H1 (cell line): ENCODE data around the gene SP1. TPM values are rescaled to one million over a fixed set of nuclear protein-coding genes. Genes with fewer than 3 reads are reported as not detected.

Source experiments
- CTCF ChIA-PET: fragments of 300-600 bp; sonication (Branson Sonifier 250); formaldehyde crosslinking; loops from one replicate; lab custom pipeline; 2021; ENCODE audit not compliant: partially characterized antibody; lab: Charles Lee
- POLR2A ChIA-PET: fragments of 300-600 bp; sonication (Branson Sonifier 250); formaldehyde crosslinking; loops from one replicate; lab custom pipeline; 2021; ENCODE audit warnings: inconsistent platforms; ENCODE audit not compliant: partially characterized antibody; lab: Charles Lee
- DNase-seq, 2 experiments: peaks; one replicate each; pipeline versions ENCODE4 v3.0.0 to v3.0.0-alpha.2; 2010 to 2022; ENCODE audit warnings: low spot score in 2 of 2, low read depth in 1 of 2, mixed read lengths in 1 of 2
- FAIRE-seq: peaks from 2 replicates; lab custom pipeline; 2011; peaks lifted over from hg19 to GRCh38; lab: Jason Lieb, UNC
- H2AFZ ChIP-seq: 2 replicates; pipeline ENCODE4 v1.8.1; 2012; ENCODE audit warnings: low read length, inconsistent platforms
- H2AK5ac ChIP-seq: 2 replicates; pipeline ENCODE4 v1.6.1; 2013; ENCODE audit warnings: low read depth, low read length
- H2BK120ac ChIP-seq: replicated peaks from 2 replicates; pipeline ENCODE3; 2013; ENCODE audit warnings: low read depth, low read length, inconsistent platforms
- H2BK12ac ChIP-seq: 2 replicates; pipeline ENCODE4 v1.6.1; 2013; ENCODE audit warnings: low read depth, low read length
- H2BK15ac ChIP-seq: 2 replicates; pipeline ENCODE4 v1.6.1; 2013; ENCODE audit warnings: low read length
- H2BK20ac ChIP-seq: 2 replicates; pipeline ENCODE4 v1.6.1; 2013; ENCODE audit warnings: low read length
- H2BK5ac ChIP-seq: 2 replicates; pipeline ENCODE4 v1.6.1; 2013; ENCODE audit warnings: low read depth, low read length
- H3K14ac ChIP-seq: 2 replicates; pipeline ENCODE4 v1.6.1; 2013; ENCODE audit warnings: inconsistent platforms; ENCODE audit not compliant: insufficient read length
- H3K18ac ChIP-seq: 2 replicates; pipeline ENCODE4 v1.6.1; 2013; ENCODE audit warnings: low read length; ENCODE audit errors: extremely low read depth
- H3K23ac ChIP-seq: 2 replicates; pipeline ENCODE4 v1.6.1; 2013; ENCODE audit warnings: inconsistent platforms; ENCODE audit not compliant: insufficient read length
- H3K23me2 ChIP-seq: 2 replicates; pipeline ENCODE4 v1.6.1; 2013; ENCODE audit warnings: low read depth, low read length
- H3K27ac ChIP-seq: 2 replicates; pipeline ENCODE4 v1.6.1; 2011; ENCODE audit warnings: low read depth, low read length, inconsistent platforms
- H3K27me3 ChIP-seq, 4 experiments: replicated peaks in 1 of 4; 1 replicate in 1 of 4; 2 replicates in 3 of 4; pipeline versions ENCODE4 v1.6.1 to v1.8.1; 2011 to 2013; ENCODE audit warnings: low read length in 3 of 4, mild to moderate bottlenecking in 3 of 4, inconsistent platforms in 2 of 4, mixed read lengths in 2 of 4, moderate library complexity in 1 of 4; ENCODE audit not compliant: control insufficient read depth in 3 of 4, insufficient read depth in 3 of 4; ENCODE audit errors: extremely low read depth in 1 of 4
- H3K36me3 ChIP-seq, 4 experiments: 2 replicates each; pipeline versions ENCODE4 v1.6.1 to v1.8.1; 2011 to 2013; ENCODE audit warnings: mild to moderate bottlenecking in 4 of 4, low read length in 3 of 4, moderate library complexity in 2 of 4, control low read depth in 1 of 4, inconsistent platforms in 1 of 4; ENCODE audit not compliant: insufficient read depth in 4 of 4, control insufficient read depth in 2 of 4
- H3K4ac ChIP-seq: replicated peaks from 2 replicates; pipeline ENCODE3; 2013; ENCODE audit warnings: low read length, low read depth, mixed read lengths, inconsistent platforms; ENCODE audit not compliant: insufficient read length
- H3K4me1 ChIP-seq, 4 experiments: replicated peaks in 1 of 4; 1 replicate in 1 of 4; 2 replicates in 3 of 4; pipeline versions ENCODE4 v1.6.1 to v1.8.1; 2011 to 2013; ENCODE audit warnings: low read length in 3 of 4, inconsistent platforms in 2 of 4, mixed read lengths in 1 of 4; ENCODE audit not compliant: insufficient read depth in 4 of 4, control insufficient read depth in 3 of 4
- H3K4me2 ChIP-seq, 2 experiments: 2 replicates each; pipeline versions ENCODE4 v1.6.1 to v1.8.1; 2011 to 2013; ENCODE audit warnings: low read depth in 2 of 2, low read length in 2 of 2, control low read depth in 1 of 2, inconsistent platforms in 1 of 2, mild to moderate bottlenecking in 1 of 2; ENCODE audit not compliant: insufficient read depth in 1 of 2
- H3K4me3 ChIP-seq, 4 experiments: fragments of 200-600, 300-600 bp in 1 of 4; sonication (generic), shearing (Covaris generic), sonication (Bioruptor Twin) in 1 of 4; 2 replicates each; pipeline versions ENCODE4 v1.5.1 to v1.8.1; 2011 to 2016; ENCODE audit warnings: low read length in 4 of 4, low read depth in 3 of 4, control low read depth in 2 of 4, inconsistent platforms in 2 of 4, mild to moderate bottlenecking in 2 of 4, mixed read lengths in 1 of 4, moderate library complexity in 1 of 4; ENCODE audit not compliant: insufficient read depth in 2 of 4; ENCODE audit errors: extremely low read depth in 1 of 4
- H3K56ac ChIP-seq: replicated peaks from 2 replicates; pipeline ENCODE3; 2013; ENCODE audit warnings: low read depth, mild to moderate bottlenecking, mixed read lengths, low read length, inconsistent platforms; ENCODE audit not compliant: insufficient read length
- H3K79me1 ChIP-seq: 2 replicates; pipeline ENCODE4 v1.6.1; 2013; ENCODE audit warnings: low read depth, low read length, control low read depth
- H3K79me2 ChIP-seq, 2 experiments: 2 replicates each; pipeline versions ENCODE4 v1.6.1 to v1.8.1; 2012 to 2013; ENCODE audit warnings: low read length in 2 of 2, mild to moderate bottlenecking in 2 of 2, inconsistent platforms in 1 of 2; ENCODE audit not compliant: insufficient read depth in 2 of 2, control insufficient read depth in 1 of 2
- H3K9ac ChIP-seq, 4 experiments: replicated peaks in 1 of 4; 1 replicate in 1 of 4; 2 replicates in 3 of 4; pipeline versions ENCODE4 v1.6.1 to v1.8.1; 2011 to 2013; ENCODE audit warnings: low read depth in 3 of 4, low read length in 3 of 4, control low read depth in 2 of 4, mild to moderate bottlenecking in 2 of 4, moderate library complexity in 2 of 4, inconsistent platforms in 1 of 4; ENCODE audit errors: extremely low read depth in 1 of 4
- H3K9me3 ChIP-seq, 2 experiments: 2 replicates each; pipeline versions ENCODE4 v1.6.1 to v1.8.1; 2012 to 2013; ENCODE audit warnings: mild to moderate bottlenecking in 2 of 2, moderate library complexity in 2 of 2, control low read depth in 1 of 2, inconsistent platforms in 1 of 2, low read depth in 1 of 2, low read length in 1 of 2, mixed read lengths in 1 of 2; ENCODE audit not compliant: insufficient read depth in 2 of 2
- H4K20me1 ChIP-seq, 2 experiments: replicated peaks in 1 of 2; 2 replicates each; pipeline versions ENCODE3 to v1.8.1; 2011 to 2013; ENCODE audit warnings: inconsistent platforms in 2 of 2, low read length in 2 of 2, mild to moderate bottlenecking in 1 of 2; ENCODE audit not compliant: insufficient read depth in 2 of 2, control insufficient read depth in 1 of 2
- H4K5ac ChIP-seq: 2 replicates; pipeline ENCODE4 v1.6.1; 2013; ENCODE audit warnings: low read length, low read depth, mixed read lengths, inconsistent platforms; ENCODE audit not compliant: insufficient read length
- H4K8ac ChIP-seq: 2 replicates; pipeline ENCODE4 v1.8.0; 2013; ENCODE audit warnings: mild to moderate bottlenecking, moderate library complexity, low read length, inconsistent platforms; ENCODE audit not compliant: insufficient read depth; ENCODE audit errors: extremely low read depth
- H4K91ac ChIP-seq: replicated peaks from 2 replicates; pipeline ENCODE3; 2013; ENCODE audit warnings: low read length, mixed read lengths, inconsistent platforms; ENCODE audit not compliant: insufficient read length
- ATF3 ChIP-seq: IDR thresholded peaks from 2 replicates; pipeline ENCODE4 v1.6.1; 2011; ENCODE audit warnings: low read depth, mild to moderate bottlenecking, low read length; ENCODE audit not compliant: insufficient read depth
- BCL11A ChIP-seq, 2 experiments: IDR thresholded peaks; one replicate each; pipeline ENCODE4 v1.6.1; 2011; ENCODE audit warnings: low read depth in 2 of 2, low read length in 2 of 2, mild to moderate bottlenecking in 2 of 2
- CREB1 ChIP-seq: IDR thresholded peaks from 2 replicates; pipeline ENCODE4 v1.6.1; 2012; ENCODE audit warnings: inconsistent platforms
- E2F6 ChIP-seq: IDR thresholded peaks from 2 replicates; pipeline ENCODE4 v1.6.1; 2012; ENCODE audit warnings: inconsistent platforms
- KDM5A ChIP-seq: fragments of 200-600 bp; IDR thresholded peaks from 2 replicates; pipeline ENCODE4 v1.7.1; 2012; ENCODE audit warnings: mild to moderate bottlenecking, low read length, inconsistent platforms, mixed read lengths
- MAFK ChIP-seq: IDR thresholded peaks from 2 replicates; pipeline ENCODE4 v1.6.1; 2012; ENCODE audit warnings: low read depth, mild to moderate bottlenecking, improper control_type of control experiment, low read length
- NRF1 ChIP-seq: IDR thresholded peaks from 2 replicates; pipeline ENCODE4 v1.6.1; 2011; ENCODE audit warnings: mild to moderate bottlenecking, low read depth, low read length, improper control_type of control experiment
- RAD21 ChIP-seq, 2 experiments: IDR thresholded peaks in 1 of 2; conservative IDR thresholded peaks in 1 of 2; 2 replicates each; pipeline ENCODE4 v1.6.1; 2011; ENCODE audit warnings: low read depth in 2 of 2, low read length in 2 of 2, improper control_type of control experiment in 1 of 2, inconsistent platforms in 1 of 2, mild to moderate bottlenecking in 1 of 2, moderate library complexity in 1 of 2
- RFX5 ChIP-seq: IDR thresholded peaks from 2 replicates; pipeline ENCODE4 v1.6.1; 2011; ENCODE audit warnings: low read depth, low read length, improper control_type of control experiment, borderline replicate concordance
- SIN3A ChIP-seq, 2 experiments: IDR thresholded peaks in 1 of 2; conservative IDR thresholded peaks in 1 of 2; 2 replicates each; pipeline ENCODE4 v1.6.1; 2011 to 2012; ENCODE audit warnings: low read length in 2 of 2, improper control_type of control experiment in 1 of 2, low read depth in 1 of 2, mild to moderate bottlenecking in 1 of 2
- TAF7 ChIP-seq: optimal IDR thresholded peaks from 2 replicates; pipeline ENCODE3; 2011; ENCODE audit warnings: low read depth, mild to moderate bottlenecking, inconsistent platforms, low read length, moderate library complexity, borderline replicate concordance
- TBP ChIP-seq: IDR thresholded peaks from 2 replicates; pipeline ENCODE4 v1.6.1; 2011; ENCODE audit warnings: low read depth, low read length, improper control_type of control experiment
- WGBS, 2 experiments: shearing (Covaris generic) in 1 of 2; methylation state at CpG; one replicate each; pipeline versions ENCODE4 v1.1.6 to v1.1.7; 2013 to 2015; ENCODE audit warnings: low lambda C conversion rate in 2 of 2, mixed read lengths in 2 of 2, inconsistent platforms in 1 of 2, low coverage in 1 of 2, missing lambda C conversion rate in 1 of 2; ENCODE audit not compliant: insufficient replicate concordance in 2 of 2, insufficient coverage in 1 of 2, insufficient read length in 1 of 2; ENCODE audit errors: extremely low coverage in 1 of 2, missing lambda C conversion rate in 1 of 2; 5-methylcytosine and 5-hydroxymethylcytosine counted together
- polyA plus RNA-seq, 7 experiments: library from polyadenylated mRNA; depleted of rRNA in 3 of 7; stranded (reverse) in 5 of 7; unstranded in 2 of 7; fragments of >200 nt in 5 of 7; fragments of 200-250 nt in 2 of 7; gene quantifications; 1 replicate in 5 of 7; 2 replicates in 1 of 7; 4 replicates in 1 of 7; pipeline versions ENCODE4 v1.2.1 to v1.2.3, GENCODE V29; 2011 to 2013; ENCODE audit warnings: missing spikeins in 2 of 7, mixed read lengths in 2 of 7
- total RNA-seq: library from RNA; stranded (reverse); fragmentation: NEBNext Ultra II Directional; extraction: Animal tissue kit (Norgen Biotek cat#: 25700); gene quantifications from 2 replicates; pipeline ENCODE4 v1.2.1, GENCODE V29; 2021

Gene SP1
- total and polyA plus RNA-seq, 2 of the 8 experiments (the other 6 are each of a cell fraction or from before 2014, with no cell fraction given) = 50.7 to 75.2 TPM

GRCh38 chr12:53338017-53338416 lies 42.0 kb upstream of the SP1 start:
- Histone ChIP-seq H3K4ac (no peak overlapping the region), H2AFZ (no peak overlapping the region), H3K18ac (no peak overlapping the region), H2BK120ac (no peak overlapping the region), H4K91ac (peak overlapping the region; percentile 3), H3K79me1 (no peaks in the 10 kb centered on the region), H3K4me3 (no peak overlapping the region), H3K27me3 (peaks cover 0 to 12% (median 5%) of the 10 kb centered on the region in 4 experiments; a peak in 3 of 7 replicates), H3K9me3 (no peaks in the 10 kb centered on the region), H4K5ac (no peak overlapping the region), H3K23ac (no peak overlapping the region), H3K9ac (no peak overlapping the region), H3K4me1 (peaks cover 0 to 22% (median 1%) of the 10 kb centered on the region in 4 experiments; a peak in 4 of 7 replicates), H2BK20ac (no peak overlapping the region), H3K27ac (no peak overlapping the region), H3K36me3 (no peaks in the 10 kb centered on the region), H3K79me2 (no peaks in the 10 kb centered on the region), H2BK15ac (no peak overlapping the region), H3K56ac (no peak overlapping the region), H3K14ac (no peak overlapping the region), H3K23me2 (0 out of 2 replicates have a peak, but pooled peaks cover 4% of the 10 kb centered on the region), H2AK5ac (no peak overlapping the region), H2BK5ac (no peak overlapping the region), H3K4me2 (0 out of 4 replicates have a peak overlapping the region, but pooled peaks of 1 of the 2 experiments have one; percentile 11), H4K20me1 (no peaks in the 10 kb centered on the region), H4K8ac (no peak overlapping the region; the same call in 1 of the 2 replicates), H2BK12ac (no peak overlapping the region)
- DNase-seq (no peak), FAIRE-seq (no peak)
- POLR2A ChIA-PET = interaction anchor here (1.0 kb wide), 1 partner anchor 76 kb away, joined by 3 read pairs; no protein-coding TSS in a partner anchor
- CTCF ChIA-PET = interaction anchor here (1.2 to 21.2 kb wide), 3 partner anchors 11 to 14 kb away, joined by 6 to 381 read pairs (median 7); no protein-coding TSS in a partner anchor
- WGBS, 2 experiments = 63% methylated on average over 11 of the region's 11 CpGs; no CpG with 5 or more reads in 1 of the 2 experiments
- TF ChIP-seq E2F6 (no peak), ATF3 (no peak), RAD21 (IDR thresholded peaks at IDR 0.05 in 1 of 2, conservative IDR thresholded peaks at IDR 0.05 in 1 of 2; ENCODE audit: low read depth in 2 of 2, low read length in 2 of 2) (no peak), RFX5 (no peak), SIN3A (conservative IDR thresholded peaks at IDR 0.05 in 1 of 2, IDR thresholded peaks at IDR 0.05 in 1 of 2; ENCODE audit: low read depth in 1 of 2, low read length in 2 of 2) (no peak), MAFK (no peak), TBP (no peak), NRF1 (no peak), KDM5A (no peak), TAF7 (no peak), BCL11A (IDR thresholded peaks at IDR 0.05; ENCODE audit: low read depth in 2 of 2, low read length in 2 of 2) (no peak), CREB1 (no peak)
